ENCODE data around the gene RBP5.
"Not testable (repeated sequence)": the region's sequence is repeated elsewhere in the genome, so short reads cannot be mapped to it uniquely, and the experiment has no call there.

The RBP5 gene

GRCh38 chr12:7122811-7123769 lies 5.6 kb downstream of the RBP5 start:
- no peak for DNase-seq (ENCODE audit: low read depth)

- no peak for DNase-seq (ENCODE audit: low read depth)
Measured at GRCh38 chr12:7121324-7121723, 7.4 kb downstream of the RBP5 start.

- DNase-seq (ENCODE audit: low read depth): no peak
Measured at GRCh38 chr12:7120166-7120565, 8.5 kb downstream of the RBP5 start.

GRCh38 chr12:7118881-7119280 lies 9.8 kb downstream of the RBP5 start:
- DNase-seq (ENCODE audit: low read depth): no peak

GRCh38 chr12:7117670-7118069 lies 11.0 kb downstream of the RBP5 start:
- no peak for DNase-seq (ENCODE audit: low read depth)

- DNase-seq (ENCODE audit: low read depth): no peak
Measured at GRCh38 chr12:7116916-7117315, 11.8 kb downstream of the RBP5 start.

- DNase-seq (ENCODE audit: low read depth): no peak
Measured at GRCh38 chr12:7116196-7116595, 12.5 kb downstream of the RBP5 start.

- no peak for DNase-seq (ENCODE audit: low read depth)
Measured at GRCh38 chr12:7114851-7115250, 13.8 kb downstream of the RBP5 start.

GRCh38 chr12:7114008-7114407 lies 14.7 kb downstream of the RBP5 start:
- DNase-seq (ENCODE audit: low read depth): no peak

GRCh38 chr12:7113389-7113871 lies 15.3 kb downstream of the RBP5 start:
- DNase-seq (ENCODE audit: low read depth): no peak

GRCh38 chr12:7112041-7112440 lies 16.6 kb downstream of the RBP5 start:
- DNase-seq (ENCODE audit: low read depth): no peak

GRCh38 chr12:7110661-7111060 lies 18.0 kb downstream of the RBP5 start:
- DNase-seq (ENCODE audit: low read depth): no peak

GRCh38 chr12:7109572-7109920 lies 19.1 kb downstream of the RBP5 start:
- DNase-seq (ENCODE audit: low read depth): no peak

GRCh38 chr12:7108796-7109571 lies 19.7 kb downstream of the RBP5 start, which contains the start of gene C1RL:
Gene C1RL, minus strand, starts transcription at chr12:7109214. Its CDS starts 34 bp downstream, at chr12:7109180.
- peak; percentile 75 for DNase-seq (ENCODE audit: low read depth)

GRCh38 chr12:7108003-7108795 lies 20.5 kb downstream of the RBP5 start:
- DNase-seq (ENCODE audit: low read depth): peak; percentile 49

GRCh38 chr12:7107636-7108002 lies 21.1 kb downstream of the RBP5 start:
- DNase-seq (ENCODE audit: low read depth): no peak

- not testable (repeated sequence) for DNase-seq (ENCODE audit: low read depth)
Measured at GRCh38 chr12:7107181-7107580, 21.5 kb downstream of the RBP5 start.

GRCh38 chr12:7106082-7106481 lies 22.6 kb downstream of the RBP5 start:
- DNase-seq (ENCODE audit: low read depth): no peak

- no peak for DNase-seq (ENCODE audit: low read depth)
Measured at GRCh38 chr12:7103837-7104584, 24.7 kb downstream of the RBP5 start.

GRCh38 chr12:7102582-7102981 lies 26.1 kb downstream of the RBP5 start:
- no peak for DNase-seq (ENCODE audit: low read depth)

GRCh38 chr12:7101694-7102131 lies 27.0 kb downstream of the RBP5 start:
- DNase-seq (ENCODE audit: low read depth): no peak
